ENCODE results near the gene SLC19A1.
"Not testable (repeated sequence)": the region's sequence is repeated elsewhere in the genome, so short reads cannot be mapped to it uniquely, and the experiment has no call there.

The SLC19A1 gene

GRCh38 chr21:45533846-45534635, 8.2 kb downstream of the SLC19A1 start:
- FAIRE-seq (no peak), DNase-seq (ENCODE audit: insufficient read length, low spot score) (no peak)
- TF ChIP-seq CTCF (IDR thresholded peaks at IDR 0.05; ENCODE audit: insufficient read depth, missing control alignments): no peak

GRCh38 chr21:45533361-45533845, 8.8 kb downstream of the SLC19A1 start:
- TF ChIP-seq CTCF (IDR thresholded peaks at IDR 0.05; ENCODE audit: insufficient read depth, missing control alignments): no peak
- FAIRE-seq: no peak
- DNase-seq (ENCODE audit: insufficient read length, low spot score): no peak

GRCh38 chr21:45532826-45533360, 9.3 kb downstream of the SLC19A1 start:
- DNase-seq (ENCODE audit: insufficient read length, low spot score) (no peak), FAIRE-seq (no peak)
- no peak for TF ChIP-seq CTCF (IDR thresholded peaks at IDR 0.05; ENCODE audit: insufficient read depth, missing control alignments)

GRCh38 chr21:45531393-45532215, 10.6 kb downstream of the SLC19A1 start:
- no peak for TF ChIP-seq CTCF (IDR thresholded peaks at IDR 0.05; ENCODE audit: insufficient read depth, missing control alignments)
- DNase-seq (ENCODE audit: insufficient read length, low spot score): no peak
- no peak for FAIRE-seq

GRCh38 chr21:45531114-45531392, 11.2 kb downstream of the SLC19A1 start:
- not testable (repeated sequence) for FAIRE-seq; DNase-seq (ENCODE audit: insufficient read length, low spot score)

GRCh38 chr21:45530423-45531113, 11.7 kb downstream of the SLC19A1 start:
- FAIRE-seq (no peak), DNase-seq (ENCODE audit: insufficient read length, low spot score) (no peak)
- TF ChIP-seq CTCF (IDR thresholded peaks at IDR 0.05; ENCODE audit: insufficient read depth, missing control alignments): no peak

GRCh38 chr21:45529785-45530422, 12.3 kb downstream of the SLC19A1 start:
- no peak for TF ChIP-seq CTCF (IDR thresholded peaks at IDR 0.05; ENCODE audit: insufficient read depth, missing control alignments)
- no peak for FAIRE-seq

More at GRCh38 chr21:45529785-45530422, 12.3 kb downstream of the SLC19A1 start:
- no peak for DNase-seq (ENCODE audit: insufficient read length, low spot score)

All from D721Med (cell line).